ENCODE measurements around the gene SLC1A3. TPM values are rescaled to one million over a fixed set of nuclear protein-coding genes. Genes with fewer than 3 reads are reported as not detected.

The SLC1A3 gene
- total and polyA plus RNA-seq, 11 donors: 49.5 to 153 (median 66.1) TPM

- Histone ChIP-seq H3K4me3 (no peak overlapping the region), H3K9me3 (no peaks in the 10 kb centered on the region), H3K36me3 (no peaks in the 10 kb centered on the region), H3K4me1 (peaks cover 0 to 35% (median 18%) of the 10 kb centered on the region in 12 donors), H3K27ac (peak overlapping the region; percentile 12 to 86 (median 63)), H3K27me3 (no peaks in the 10 kb centered on the region)
- TF ChIP-seq POLR2A (IDR thresholded peaks at IDR 0.05): no peak
- TF ChIP-seq CTCF (IDR thresholded peaks at IDR 0.05): no peak
- intact Hi-C loops (cut with DNase I): loop anchor here in 1 of 10 donors (2.0 kb wide), 1 partner anchor 18 kb away; no protein-coding TSS in a partner anchor
- peak; percentile 84 to 91 (median 88) for ATAC-seq
- peak in 4 of 5 donors; percentile 18 to 31 (median 28) for DNase-seq
- 33 to 50% (median 38%) methylated on average over 6 of the region's 6 CpGs for WGBS, 4 donors
These were observed 35.9 kb upstream of the SLC1A3 start for GRCh38 chr5:36570301-36571095.

- Histone ChIP-seq H3K27ac (peak overlapping the region in 4 of 12 donors; percentile 62 to 73 (median 66)), H3K9me3 (no peaks in the 10 kb centered on the region), H3K4me1 (peaks cover 0 to 40% (median 18%) of the 10 kb centered on the region in 12 donors), H3K27me3 (no peaks in the 10 kb centered on the region), H3K4me3 (no peak overlapping the region), H3K36me3 (no peaks in the 10 kb centered on the region)
- TF ChIP-seq POLR2A (IDR thresholded peaks at IDR 0.05) (no peak), CTCF (IDR thresholded peaks at IDR 0.05) (no peak)
- intact Hi-C loops (cut with DNase I): loop anchor here in 1 of 10 donors (2.0 kb wide), 1 partner anchor 19 kb away; no protein-coding TSS in a partner anchor
- ATAC-seq (no peak), DNase-seq (no peak)
- 68 to 86% (median 76%) methylated on average over 4 of the region's 4 CpGs for WGBS, 4 donors
These were observed 34.9 kb upstream of the SLC1A3 start for GRCh38 chr5:36571401-36572042.

GRCh38 chr5:36573438-36573837 is 33.0 kb upstream of the SLC1A3 start:
- intact Hi-C loops (cut with DNase I): no loop called here
- no peaks in the 10 kb centered on the region for H3K9me3 ChIP-seq
- no peaks in the 10 kb centered on the region for H3K27me3 ChIP-seq
- H3K27ac ChIP-seq: no peak overlapping the region
- no peak overlapping the region for H3K4me3 ChIP-seq
- no peaks in the 10 kb centered on the region for H3K36me3 ChIP-seq
- WGBS, 4 donors: 68 to 73% (median 70%) methylated on average over 2 of the region's 2 CpGs
- ATAC-seq (no peak), DNase-seq (no peak)
- TF ChIP-seq CTCF (IDR thresholded peaks at IDR 0.05) (no peak), POLR2A (IDR thresholded peaks at IDR 0.05) (no peak)
- peaks cover 0 to 40% (median 18%) of the 10 kb centered on the region in 12 donors for H3K4me1 ChIP-seq

GRCh38 chr5:36575361-36575781 is 31.0 kb upstream of the SLC1A3 start:
- ATAC-seq: peak; percentile 36 to 53 (median 48)

More at GRCh38 chr5:36575361-36575781, 31.0 kb upstream of the SLC1A3 start:
- no peak for DNase-seq
- intact Hi-C loops (cut with DNase I): no loop called here
- no peaks in the 10 kb centered on the region for H3K36me3 ChIP-seq
- no peaks in the 10 kb centered on the region for H3K27me3 ChIP-seq
- H3K9me3 ChIP-seq: no peaks in the 10 kb centered on the region
- peaks cover 0 to 24% (median 8%) of the 10 kb centered on the region in 12 donors for H3K4me1 ChIP-seq
- peak overlapping the region in 2 of 12 donors; percentile 12 to 14 for H3K27ac ChIP-seq
- TF ChIP-seq POLR2A (IDR thresholded peaks at IDR 0.05): no peak
- no peak for TF ChIP-seq CTCF (IDR thresholded peaks at IDR 0.05)
- no peak overlapping the region for H3K4me3 ChIP-seq
- 21 to 42% (median 26%) methylated on average over 4 of the region's 4 CpGs for WGBS, 4 donors

Measured in heart left ventricle (tissue), 16 donors.